ENCODE data around the gene PEX11B.
"Not testable (repeated sequence)": the region's sequence is repeated elsewhere in the genome, so short reads cannot be mapped to it uniquely, and the experiment has no call there.

Gene PEX11B

DNA sequence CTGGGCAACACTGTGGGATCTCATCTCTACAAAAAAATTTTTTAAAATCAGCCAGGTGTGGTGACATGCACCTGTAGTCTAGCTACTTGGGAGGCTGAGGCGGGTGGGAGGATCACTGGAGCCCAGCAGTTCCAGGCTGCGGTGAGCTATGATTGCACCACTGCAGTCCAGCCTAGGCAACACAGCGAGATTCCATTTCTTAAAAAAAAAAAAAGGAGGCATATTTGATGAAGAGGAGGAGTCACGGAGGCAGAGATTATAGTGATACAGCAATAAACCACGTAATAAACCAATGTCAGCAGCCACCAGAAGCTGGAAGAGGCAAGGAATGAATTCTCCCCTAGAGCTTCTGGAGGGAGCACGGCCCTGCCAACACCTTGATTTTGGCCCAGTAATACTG is 35.3 kb upstream of the PEX11B start:
- DNase-seq (ENCODE audit: extremely low read depth in 1 of 2, low read depth in 1 of 2), result no peak

DNA sequence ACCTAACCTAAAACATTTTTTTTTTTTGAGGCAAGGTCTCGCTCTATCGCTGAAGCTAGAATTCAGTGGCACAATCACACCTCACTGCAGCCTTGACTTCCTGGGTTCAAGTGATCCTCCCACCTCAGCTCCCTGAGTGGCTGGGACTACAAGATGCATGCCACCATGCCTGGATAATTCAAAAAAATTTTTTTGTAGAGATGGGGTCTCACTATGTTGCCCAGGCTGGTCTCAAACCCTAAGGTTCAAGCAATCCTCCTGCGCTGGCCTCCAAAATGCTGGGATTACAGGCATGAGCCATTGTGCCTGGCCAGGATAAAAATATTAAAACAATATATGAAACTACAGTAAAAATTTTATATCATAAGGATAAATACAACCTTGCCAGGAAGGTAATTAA is 34.4 kb upstream of the PEX11B start:
- no peak for DNase-seq (ENCODE audit: extremely low read depth in 1 of 2, low read depth in 1 of 2)

DNA sequence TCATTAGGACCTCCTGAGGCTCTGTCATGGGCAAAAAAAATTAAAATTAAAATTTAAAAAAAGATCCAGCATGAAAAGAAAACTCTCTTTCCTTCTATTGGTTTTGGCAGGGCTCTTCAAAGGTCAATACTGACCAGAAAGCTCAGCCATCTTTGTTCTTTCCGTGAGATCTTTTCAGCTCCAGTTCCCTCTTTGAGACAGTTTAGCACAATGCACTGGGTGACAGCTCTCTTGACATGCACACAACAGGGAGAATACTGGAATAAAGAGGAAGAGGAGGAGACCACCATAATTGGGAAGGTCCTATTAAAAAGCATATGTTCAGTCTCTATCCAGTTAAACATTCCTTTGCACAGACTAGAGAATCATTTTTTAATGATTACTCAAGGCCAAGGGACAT is 33.0 kb upstream of the PEX11B start:
- DNase-seq (ENCODE audit: extremely low read depth in 1 of 2, low read depth in 1 of 2), result no peak

DNA sequence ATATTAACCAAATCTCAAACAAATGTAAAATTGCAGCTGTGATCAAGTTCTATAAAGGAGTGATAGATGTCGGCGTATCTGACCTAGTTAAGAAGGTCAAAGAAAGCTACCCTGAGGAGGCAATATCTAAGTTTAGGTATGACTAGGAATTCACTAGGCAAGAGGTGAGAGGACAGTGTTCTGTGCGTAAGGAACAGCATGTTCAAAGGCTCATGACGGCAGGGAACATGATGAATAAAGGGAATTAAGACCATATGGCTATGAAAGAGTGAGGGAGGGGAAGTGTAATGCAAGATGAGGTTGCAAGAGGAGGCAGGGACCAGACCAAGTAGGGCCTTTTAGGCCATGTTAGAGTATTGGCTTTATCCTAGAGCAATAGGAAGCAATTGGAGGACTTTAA is 30.7 kb upstream of the PEX11B start:
- no peak for DNase-seq (ENCODE audit: extremely low read depth in 1 of 2, low read depth in 1 of 2)

DNA sequence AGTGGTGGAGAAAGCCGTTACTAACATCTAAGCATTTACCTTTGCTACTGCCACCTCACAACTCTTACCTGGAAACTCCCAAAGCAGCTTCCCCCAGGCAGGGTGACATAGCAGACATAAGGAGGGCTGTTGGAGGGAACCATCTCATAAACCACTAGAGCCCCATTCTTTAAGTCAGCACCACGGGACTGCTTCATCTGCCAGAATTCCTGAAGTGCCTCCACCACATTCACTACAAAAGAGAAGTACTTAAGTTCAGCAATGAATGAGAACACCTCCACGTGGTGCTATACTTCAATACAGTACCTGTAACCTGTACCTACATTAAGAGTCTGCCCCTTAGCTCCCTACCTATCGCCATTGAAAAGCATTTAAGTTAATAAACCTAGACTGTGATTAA is 29.0 kb upstream of the PEX11B start:
- no peak for DNase-seq (ENCODE audit: extremely low read depth in 1 of 2, low read depth in 1 of 2)

DNA sequence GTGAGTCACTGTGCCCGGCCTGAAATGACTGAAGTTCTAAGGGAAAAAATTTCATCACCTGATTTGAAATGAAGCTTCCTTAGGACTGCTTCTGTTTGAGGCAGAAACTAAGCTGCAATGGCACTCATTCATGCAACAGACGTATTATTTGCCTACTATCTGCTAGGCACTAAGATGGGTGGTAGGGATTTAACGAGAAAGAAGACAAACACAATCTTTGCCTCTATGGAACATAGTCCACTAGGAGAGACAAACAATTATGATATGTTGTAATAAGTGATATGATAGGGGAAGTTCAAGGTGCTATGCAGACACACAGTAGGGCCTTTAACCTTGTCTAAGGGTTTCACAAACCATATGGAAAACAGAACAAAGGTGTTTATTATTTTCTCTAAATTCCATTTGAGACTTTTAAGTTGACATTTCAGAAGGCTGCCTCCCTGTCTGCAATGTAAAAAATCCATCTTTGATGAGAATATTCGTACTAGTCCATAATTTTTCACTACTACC is 28.0 kb upstream of the PEX11B start:
- DNase-seq (ENCODE audit: extremely low read depth in 1 of 2, low read depth in 1 of 2), result no peak

DNA sequence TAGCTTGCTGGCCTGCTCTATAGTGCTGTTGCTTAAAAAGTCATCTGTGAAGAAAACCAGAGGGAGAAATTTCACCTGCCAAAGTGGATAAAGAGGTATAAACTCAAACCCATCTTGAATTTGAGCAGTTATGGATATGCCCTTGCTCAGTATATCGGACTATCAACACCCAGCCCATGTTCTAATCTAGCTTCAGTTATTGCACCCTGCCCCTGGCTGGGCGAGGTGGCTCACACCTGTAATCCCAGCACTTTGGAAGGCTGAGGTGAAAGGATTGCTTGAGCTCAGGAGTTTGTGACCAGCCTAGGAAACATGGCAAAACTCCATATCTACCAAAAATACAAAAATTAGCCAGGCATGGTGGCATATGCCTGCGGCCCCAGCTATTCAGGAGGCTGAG is 26.0 kb upstream of the PEX11B start:
- DNase-seq (ENCODE audit: extremely low read depth in 1 of 2, low read depth in 1 of 2), result no peak

DNA sequence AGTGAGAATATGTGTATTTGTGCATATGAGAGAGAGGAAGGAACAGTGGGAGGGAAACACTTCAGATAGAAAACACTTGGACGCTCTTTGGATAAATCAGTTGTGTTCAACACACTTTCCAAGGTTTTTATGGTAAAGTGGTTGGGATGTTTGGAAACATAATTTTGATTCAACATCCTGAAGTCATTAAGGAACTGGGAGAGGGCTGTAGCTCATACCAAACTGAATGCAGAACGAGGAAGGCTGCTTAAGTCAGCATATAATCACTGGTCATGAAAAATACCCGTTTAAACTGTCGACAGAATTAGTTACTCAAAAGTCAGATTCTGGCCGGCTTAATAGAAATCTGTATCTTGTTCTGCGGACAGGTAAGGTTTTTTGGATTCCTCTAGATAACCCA is 24.4 kb upstream of the PEX11B start:
- DNase-seq (ENCODE audit: extremely low read depth in 1 of 2, low read depth in 1 of 2), result no peak

DNA sequence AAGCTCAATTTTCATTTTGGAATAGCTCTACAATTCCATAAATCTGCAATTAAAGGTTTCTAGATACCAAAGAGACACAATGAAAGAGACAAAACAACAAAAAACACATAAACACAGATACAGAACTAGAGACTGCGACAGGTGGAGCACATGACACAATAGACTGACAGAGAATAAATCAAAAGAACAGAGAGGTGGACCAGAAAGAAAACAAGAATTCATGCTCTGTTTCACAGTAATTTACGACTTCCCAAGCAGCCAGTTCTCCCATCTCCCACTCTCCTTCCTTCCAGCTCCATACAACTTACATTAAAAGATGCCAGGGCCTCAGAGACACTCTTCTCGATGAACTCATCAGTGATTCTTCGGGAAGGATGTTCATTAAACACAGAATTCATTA is 23.9 kb upstream of the PEX11B start:
- DNase-seq (ENCODE audit: extremely low read depth in 1 of 2, low read depth in 1 of 2), result no peak

DNA sequence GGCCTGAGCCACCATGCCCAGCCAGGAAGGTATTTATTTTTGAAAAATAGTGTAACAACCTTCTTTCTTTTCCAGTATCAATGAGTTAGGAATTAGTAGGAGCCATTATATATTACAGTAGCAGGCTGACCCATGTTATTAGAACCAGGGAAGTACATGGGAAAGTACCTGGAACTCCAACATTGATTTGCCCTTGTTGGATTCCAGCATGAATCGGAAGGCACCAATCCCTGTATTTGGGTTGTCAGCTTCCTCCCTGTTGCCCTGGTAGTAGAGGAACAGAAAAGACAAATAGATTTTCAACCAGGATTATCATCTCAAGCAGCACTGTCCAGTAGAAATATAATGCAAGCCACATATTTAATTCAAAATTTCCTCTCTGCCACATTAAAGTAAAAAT is 18.9 kb upstream of the PEX11B start:
- no peak for DNase-seq (ENCODE audit: extremely low read depth in 1 of 2, low read depth in 1 of 2)

DNA sequence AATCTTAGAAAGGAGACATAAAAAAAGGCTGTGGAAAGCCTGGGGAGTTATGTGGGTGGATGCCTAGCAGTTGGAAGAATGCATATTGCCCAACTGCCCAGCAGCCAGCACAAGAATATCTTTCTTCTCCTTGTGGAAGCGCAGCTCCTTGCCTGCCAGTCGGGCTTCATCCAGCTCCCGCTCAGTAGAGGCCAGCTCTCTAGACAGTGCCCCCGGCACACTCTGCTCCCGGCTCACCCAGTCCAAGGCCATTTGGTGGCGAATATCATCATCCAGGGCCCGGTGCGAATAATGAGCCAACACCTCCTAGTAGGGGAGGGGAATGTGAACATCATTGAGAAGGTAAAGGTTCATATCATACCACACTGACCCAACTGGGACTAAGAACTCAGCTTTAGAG is 17.7 kb upstream of the PEX11B start:
- no peak for DNase-seq (ENCODE audit: extremely low read depth in 1 of 2, low read depth in 1 of 2)

DNA sequence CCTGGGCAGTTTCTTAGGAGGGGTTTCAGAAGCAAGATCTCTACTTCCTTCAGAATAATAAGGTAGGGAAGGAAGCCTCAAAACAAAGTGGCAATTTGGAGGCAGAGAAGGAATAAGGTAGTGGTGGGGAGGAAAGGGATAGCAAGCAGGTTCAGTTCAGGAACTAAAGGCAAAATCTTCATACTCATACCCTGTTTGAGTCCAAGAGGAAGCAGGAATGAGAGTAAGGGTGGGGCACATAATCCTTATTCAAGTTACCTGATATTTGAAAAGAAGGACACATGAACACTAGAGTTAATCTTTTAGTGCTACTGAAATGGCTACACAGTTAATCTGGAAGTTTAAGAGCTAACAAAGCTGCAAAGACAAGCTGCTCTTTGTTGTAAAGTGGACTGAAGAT is 17.2 kb upstream of the PEX11B start:
- no peak for DNase-seq (ENCODE audit: extremely low read depth in 1 of 2, low read depth in 1 of 2)

DNA sequence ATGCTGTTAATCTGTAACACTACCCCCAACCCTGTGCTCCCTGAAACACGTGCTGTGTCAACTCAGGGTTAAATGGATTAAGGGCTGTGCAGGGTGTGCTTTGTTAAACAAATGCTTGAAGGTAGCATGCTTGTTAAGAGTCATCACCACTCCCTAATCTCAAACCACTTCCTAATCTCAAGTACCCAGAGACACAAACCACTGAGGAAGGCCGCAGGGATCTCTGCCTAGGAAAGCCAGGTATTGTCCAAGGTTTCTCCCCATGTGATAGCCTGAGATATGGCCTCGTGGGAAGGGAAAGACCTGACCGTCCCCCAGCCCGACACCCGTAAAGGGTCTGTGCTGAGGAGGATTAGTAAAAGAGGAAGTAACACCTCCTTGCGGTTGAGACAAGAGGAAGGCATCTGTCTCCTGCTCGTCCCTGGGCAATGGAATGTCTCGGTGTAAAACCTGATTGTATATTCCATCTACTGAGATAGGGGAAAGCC is 14.0 kb upstream of the PEX11B start:
- DNase-seq (ENCODE audit: extremely low read depth in 1 of 2, low read depth in 1 of 2), result not testable (repeated sequence)

DNA sequence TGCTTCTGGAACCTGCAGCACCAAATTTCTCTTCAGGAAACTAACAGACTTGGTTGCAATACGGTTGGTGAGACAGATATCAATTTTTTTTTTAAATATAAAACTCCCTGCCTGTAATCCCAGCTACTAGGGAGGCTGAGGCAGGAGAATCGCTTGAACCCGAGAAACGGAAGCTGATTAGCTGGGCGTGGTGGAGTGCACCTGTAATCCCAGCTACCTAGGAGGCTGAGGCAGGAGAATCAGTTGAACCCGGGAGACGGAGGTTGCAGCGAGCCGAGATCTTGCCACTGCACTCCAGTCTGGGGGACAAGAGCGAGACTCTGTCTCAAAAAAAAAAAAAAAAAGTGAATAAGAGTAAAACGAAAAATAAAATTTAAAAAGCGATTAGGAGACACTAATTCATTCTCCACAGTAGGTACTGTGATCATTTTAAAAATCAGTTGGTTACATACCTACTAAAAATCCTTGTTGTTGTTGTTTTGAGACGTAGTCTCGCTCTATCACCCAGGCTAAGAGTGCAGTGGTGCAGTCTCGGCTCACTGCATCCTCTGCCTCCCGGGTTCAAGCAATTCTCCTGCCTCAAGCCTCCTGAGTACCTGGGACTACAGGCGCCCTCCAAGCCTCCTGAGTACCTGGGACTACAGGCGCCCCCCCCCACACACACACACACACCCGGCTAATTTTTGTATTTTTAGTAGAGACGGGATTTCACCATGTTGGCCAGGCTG is 9.6 kb upstream of the PEX11B start:
- DNase-seq (ENCODE audit: extremely low read depth in 1 of 2, low read depth in 1 of 2), result no peak

DNA sequence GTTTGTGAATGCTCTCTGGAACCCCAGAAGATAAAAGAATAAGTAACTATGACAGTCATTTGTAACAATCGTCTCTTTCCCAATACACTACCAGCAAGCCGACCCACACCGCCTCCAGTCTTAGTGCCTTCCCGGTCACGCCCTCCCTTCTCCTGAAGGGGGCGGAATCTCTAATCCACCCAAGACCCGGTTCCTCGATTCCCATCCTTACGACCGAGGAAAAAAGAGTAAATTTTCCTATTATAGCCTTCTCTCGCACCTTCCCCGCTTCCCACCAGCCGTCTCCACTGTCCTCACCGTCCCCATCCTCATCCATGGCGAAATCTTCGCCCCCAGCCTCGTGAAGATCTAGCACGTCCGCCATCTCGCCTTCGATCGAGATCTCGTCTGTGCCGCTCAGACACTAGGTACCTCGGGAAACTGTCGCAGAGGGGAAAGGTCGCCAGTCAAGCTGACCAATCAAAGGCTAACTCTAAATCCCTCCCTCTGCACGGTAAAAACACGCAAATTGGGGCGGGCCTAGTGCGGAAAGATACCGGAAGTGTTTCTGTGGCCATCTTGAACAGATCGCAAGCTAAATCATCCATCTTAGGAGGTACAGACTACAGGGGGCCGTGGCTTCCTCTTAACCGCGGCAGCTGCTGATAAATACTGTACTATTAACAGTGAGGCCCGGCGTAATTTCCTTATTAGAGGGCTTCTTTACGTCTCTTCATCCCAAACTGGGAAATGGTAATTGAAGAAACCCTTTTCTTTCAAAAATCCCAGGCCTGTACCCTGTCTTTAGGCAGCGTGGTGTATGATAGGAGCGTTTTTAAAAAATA is 8.8 kb upstream of the PEX11B start, which contains the start of gene RBM8A:
TSS of gene RBM8A (minus strand) at position 422 of the 824 bp plus-strand sequence. CDS start at position 364, 58 bp downstream.
- peak; percentile 79 to 93 for DNase-seq (ENCODE audit: extremely low read depth in 1 of 2, low read depth in 1 of 2)

DNA sequence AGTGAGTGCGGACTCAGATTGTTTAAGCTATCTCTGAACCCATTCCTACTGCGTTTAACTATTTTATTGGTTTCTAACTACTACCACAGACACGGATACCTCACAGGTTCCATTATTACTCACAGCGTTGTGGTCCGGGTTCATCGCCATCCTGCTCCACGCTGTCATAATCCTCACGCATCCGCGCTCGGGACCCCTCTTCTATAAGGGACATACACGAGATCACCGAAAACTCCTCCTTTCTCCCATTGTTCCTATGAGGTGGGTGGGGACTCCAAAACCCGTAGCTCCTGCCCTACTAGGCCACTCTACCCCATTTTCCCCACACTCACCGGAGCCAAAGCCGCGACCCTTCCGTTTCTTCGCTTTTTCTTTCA is 8.2 kb upstream of the PEX11B start:
- peak in 1 of 2 donors; percentile 57 for DNase-seq (ENCODE audit: extremely low read depth in 1 of 2, low read depth in 1 of 2)

DNA sequence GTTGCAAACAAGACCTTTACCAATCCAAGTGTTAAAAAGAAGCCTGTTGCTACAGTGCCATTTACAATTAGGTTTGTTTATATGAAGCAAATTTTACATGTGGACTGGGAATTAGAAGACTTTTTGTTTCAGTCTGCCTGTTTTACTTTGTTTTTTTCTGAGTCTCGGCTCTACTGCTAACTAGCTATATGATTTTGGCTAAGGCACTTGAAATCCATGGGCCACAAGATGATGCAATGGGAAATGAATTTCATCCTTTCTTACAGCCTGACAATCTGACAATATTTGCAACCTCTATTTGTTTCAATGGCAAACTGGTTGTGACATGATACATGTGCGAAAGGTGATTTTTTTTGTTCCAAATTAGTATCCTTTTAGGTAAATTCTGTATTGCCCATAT is 3.7 kb upstream of the PEX11B start:
- no peak for DNase-seq (ENCODE audit: extremely low read depth in 1 of 2, low read depth in 1 of 2)

DNA sequence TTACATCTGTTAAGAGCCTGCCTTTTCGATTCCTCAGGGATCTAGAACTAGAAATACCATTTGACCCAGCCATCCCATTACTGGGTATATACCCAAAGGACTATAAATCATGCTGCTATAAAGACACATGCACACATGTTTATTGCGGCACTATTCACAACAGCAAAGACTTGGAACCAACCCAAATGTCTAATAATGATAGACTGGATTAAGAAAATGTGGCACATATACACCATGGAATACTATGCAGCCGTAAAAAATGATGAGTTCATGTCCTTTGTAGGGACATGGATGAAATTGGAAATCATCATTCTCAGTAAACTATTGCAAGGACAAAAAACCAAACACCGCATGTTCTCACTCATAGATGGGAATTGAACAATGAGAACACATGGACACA is 1.8 kb upstream of the PEX11B start:
- DNase-seq (ENCODE audit: extremely low read depth in 1 of 2, low read depth in 1 of 2), result not testable (repeated sequence)

DNA sequence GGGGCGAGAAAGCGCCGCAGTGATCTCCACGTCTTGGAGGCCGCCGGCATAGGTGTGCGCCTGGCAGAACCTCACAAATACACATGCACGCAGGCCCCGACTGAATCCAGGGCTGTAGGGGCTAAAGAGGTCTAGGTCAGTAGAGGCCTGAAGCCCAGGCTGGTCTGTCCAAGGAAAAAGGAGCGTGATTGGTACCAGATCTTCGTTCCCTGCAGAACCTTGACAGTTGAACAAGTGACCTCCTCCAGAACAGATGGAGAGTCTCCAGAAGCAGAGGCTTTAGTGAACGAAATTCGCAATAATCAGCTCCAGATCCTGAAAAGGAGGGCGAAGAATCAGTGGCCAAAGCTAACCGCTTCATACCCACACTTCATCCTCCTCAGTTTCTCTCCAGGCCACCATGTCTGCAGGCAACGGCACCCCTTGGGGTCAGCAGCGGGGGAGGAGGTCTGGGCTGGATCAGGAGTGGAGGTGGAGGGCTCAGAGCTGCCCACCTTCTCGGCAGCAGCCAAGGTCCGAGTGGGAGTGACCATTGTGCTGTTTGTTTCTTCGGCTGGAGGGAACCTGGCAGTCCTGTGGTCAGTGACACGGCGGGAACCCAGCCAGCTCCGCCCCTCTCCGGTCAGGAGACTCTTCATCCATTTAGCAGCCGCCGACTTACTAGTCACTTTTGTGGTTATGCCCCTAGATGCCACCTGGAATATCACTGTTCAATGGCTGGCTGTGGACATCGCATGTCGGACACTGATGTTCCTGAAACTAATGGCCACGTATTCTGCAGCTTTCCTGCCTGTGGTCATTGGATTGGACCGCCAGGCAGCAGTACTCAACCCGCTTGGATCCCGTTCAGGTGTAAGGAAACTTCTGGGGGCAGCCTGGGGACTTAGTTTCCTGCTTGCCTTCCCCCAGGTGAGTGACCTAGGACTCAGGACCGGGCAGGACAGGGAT is 749 bp upstream of the PEX11B start:
- DNase-seq (ENCODE audit: extremely low read depth in 1 of 2, low read depth in 1 of 2), result no peak

DNA sequence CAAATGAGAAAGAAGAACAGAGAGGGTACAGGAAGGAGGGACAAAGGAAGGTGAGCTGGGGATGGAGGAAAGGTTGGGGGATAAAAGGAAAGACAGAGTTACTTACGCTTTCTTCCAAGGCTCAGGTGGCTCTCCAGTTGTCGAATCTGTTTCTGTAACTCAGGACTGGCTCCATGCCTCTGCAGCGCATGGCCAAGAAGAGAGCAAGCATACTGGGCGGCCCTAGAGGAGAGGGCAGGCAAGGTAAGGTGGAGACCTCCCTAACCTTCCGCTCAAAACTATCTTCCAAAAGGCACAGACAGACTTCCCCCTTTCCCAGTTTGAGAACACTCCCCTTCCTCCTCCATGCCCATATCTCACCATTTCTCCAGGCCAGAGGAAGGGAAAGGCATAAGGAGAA is 922 bp downstream of the PEX11B start:
- no peak for DNase-seq (ENCODE audit: extremely low read depth in 1 of 2, low read depth in 1 of 2)

DNA sequence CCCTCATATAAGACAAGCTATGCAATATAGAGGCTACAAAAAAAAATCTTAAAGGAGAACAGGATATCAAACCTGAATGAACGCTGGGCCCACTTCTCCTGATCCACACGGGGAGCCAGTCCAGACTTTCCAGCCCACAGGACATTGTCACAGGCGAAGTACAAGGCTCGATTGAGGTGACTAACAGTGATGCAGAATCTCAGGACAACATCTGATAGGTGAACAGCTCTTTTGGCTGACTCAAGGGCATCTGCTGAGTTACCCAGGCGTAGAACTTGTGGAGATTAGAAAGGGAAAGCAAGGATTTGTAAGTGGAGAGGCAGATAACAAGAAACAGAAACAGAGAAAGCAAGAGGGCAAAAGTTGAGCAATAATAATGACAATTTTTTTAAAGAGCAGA is 1.8 kb downstream of the PEX11B start:
- DNase-seq (ENCODE audit: extremely low read depth in 1 of 2, low read depth in 1 of 2), result no peak

All from stimulated activated CD8-positive, alpha-beta memory T cell treated with anti-CD3 and anti-CD28 coated beads, Interleukin-7, amount 100 ng/mL, for 48 hours (primary cell).